Nasal cavity respiratory epithelium epithelial cell of viscerocranial mucosa (primary cell): ENCODE measurements around the gene TUBA1C. TPM values are rescaled to one million over a fixed set of nuclear protein-coding genes. Genes with fewer than 3 reads are reported as not detected.

Experiments
- total RNA-seq: library from RNA; depleted of rRNA; stranded (reverse); fragments of >200 nt; gene quantifications from 2 replicates; pipeline ENCODE4 v1.2.3, GENCODE V29; 2014

Gene TUBA1C
- total RNA-seq: 208 and 261 TPM in 2 replicates

GRCh38 chr12:49264873-49265792 lies at the start of gene TUBA1C:
TUBA1C (plus strand) TSS chr12:49265082; CDS start chr12:49265182, 100 bp downstream.

DNA sequence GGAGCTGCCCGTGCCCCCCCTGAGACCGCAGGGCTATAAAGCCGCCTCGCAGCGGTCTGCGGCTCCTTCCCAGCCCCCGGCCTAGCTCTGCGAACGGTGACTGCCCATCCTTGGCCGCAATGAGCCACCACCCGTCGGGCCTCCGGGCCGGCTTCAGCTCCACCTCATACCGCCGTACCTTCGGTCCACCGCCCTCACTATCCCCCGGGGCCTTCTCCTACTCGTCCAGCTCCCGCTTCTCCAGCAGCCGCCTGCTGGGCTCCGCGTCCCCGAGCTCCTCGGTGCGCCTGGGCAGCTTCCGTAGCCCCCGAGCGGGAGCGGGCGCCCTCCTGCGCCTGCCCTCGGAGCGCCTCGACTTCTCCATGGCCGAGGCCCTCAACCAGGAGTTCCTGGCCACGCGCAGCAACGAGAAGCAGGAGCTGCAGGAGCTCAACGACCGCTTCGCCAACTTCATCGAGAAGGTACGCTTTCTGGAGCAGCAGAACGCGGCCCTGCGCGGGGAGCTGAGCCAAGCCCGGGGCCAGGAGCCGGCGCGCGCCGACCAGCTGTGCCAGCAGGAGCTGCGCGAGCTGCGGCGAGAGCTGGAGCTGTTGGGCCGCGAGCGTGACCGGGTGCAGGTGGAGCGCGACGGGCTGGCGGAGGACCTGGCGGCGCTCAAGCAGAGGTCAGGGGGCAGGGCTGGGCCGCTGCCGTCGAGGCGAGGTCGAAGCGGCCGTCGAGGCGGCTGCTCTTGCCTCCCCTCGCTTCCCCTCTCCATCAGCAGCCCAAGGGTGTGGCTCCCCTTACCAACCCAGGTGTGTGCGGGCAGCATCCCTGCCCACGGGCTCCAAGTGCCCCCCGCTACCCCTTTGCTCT lies 30.4 kb downstream of the TUBA1C start, which contains the start of gene PRPH:
PRPH (plus strand) TSS at position 66 of the 855 bp plus-strand sequence; CDS start at position 120, 54 bp downstream.

DNA sequence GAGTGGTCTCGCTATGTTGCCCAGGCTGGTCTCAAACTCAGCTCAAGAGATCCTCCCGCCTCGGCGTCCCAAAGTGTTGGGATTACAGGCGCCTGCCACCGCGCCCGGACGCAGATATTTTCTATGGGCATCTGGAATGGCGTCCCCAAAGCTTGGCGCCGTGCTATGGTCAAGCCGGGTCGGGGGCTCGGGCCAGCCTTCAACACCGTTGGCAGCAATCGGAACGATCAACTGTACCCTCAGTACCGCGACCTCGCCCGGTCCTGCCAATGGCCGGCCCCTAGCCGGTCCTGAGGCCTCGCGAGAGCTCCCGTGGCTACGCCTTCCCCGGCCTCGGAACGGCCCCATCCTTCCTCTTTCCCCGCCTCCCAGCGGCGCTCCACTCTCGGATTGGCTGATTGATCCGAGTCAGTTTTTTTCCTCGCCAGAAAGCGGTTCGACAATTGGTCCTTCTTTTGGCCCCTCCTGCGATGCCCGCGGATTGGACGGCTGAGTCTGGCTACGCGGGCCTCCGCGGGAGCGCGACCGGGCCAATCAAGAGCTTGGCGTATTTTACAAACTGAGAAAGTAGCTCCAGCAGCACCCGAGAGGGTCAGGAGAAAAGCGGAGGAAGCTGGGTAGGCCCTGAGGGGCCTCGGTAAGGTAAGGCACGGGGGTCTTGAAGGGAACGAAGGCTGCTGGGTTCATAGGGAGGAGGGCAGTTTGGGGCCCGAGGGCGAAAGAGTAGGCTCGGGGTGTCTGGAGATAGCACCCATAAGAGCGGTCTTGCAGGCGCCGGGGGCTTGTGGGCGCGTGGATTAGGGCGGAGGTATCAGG lies 58.0 kb downstream of the TUBA1C start, which contains the start of gene TROAP:
TROAP (plus strand) TSS at position 548 of the 816 bp plus-strand sequence. CDS start 354 bp downstream, outside the sequence.

Other genes starting within 250 kb of the TUBA1C start
- 50.8 and 62.2 TPM in 2 replicates for gene PRKAG1, start 246.3 kb upstream of the TUBA1C start, total RNA-seq
- gene KMT2D, start 204.3 kb upstream of the TUBA1C start, total RNA-seq: 24.9 and 107 TPM in 2 replicates
- gene RHEBL1, start 195.1 kb upstream of the TUBA1C start, total RNA-seq: 0.36 and 1.0 TPM in 2 replicates
- under 0.01 TPM in 1 of 2 replicates, not detected in the other for gene DHH, start 170.3 kb upstream of the TUBA1C start, total RNA-seq
- gene LMBR1L, start 154.2 kb upstream of the TUBA1C start, total RNA-seq: 27.7 and 31.8 TPM in 2 replicates
- 114 and 181 TPM in 2 replicates for gene TUBA1B, start 133.7 kb upstream of the TUBA1C start, total RNA-seq
- gene TUBA1A, start 76.0 kb upstream of the TUBA1C start, total RNA-seq: 2.7 and 16.7 TPM in 2 replicates
- 0.07 and 0.34 TPM in 2 replicates for gene PRPH, start 30.1 kb downstream of the TUBA1C start, total RNA-seq
- gene TROAP, start 58.2 kb downstream of the TUBA1C start, total RNA-seq: 0.07 and 3.1 TPM in 2 replicates
- under 0.01 TPM in 1 of 2 replicates, not detected in the other for gene C1QL4, start 72.1 kb downstream of the TUBA1C start, total RNA-seq
- under 0.01 TPM in 1 of 2 replicates, not detected in the other for gene DNAJC22, start 81.8 kb downstream of the TUBA1C start, total RNA-seq
- 29.0 and 35.2 TPM in 2 replicates for gene SPATS2, start 102.4 kb downstream of the TUBA1C start, total RNA-seq